SU-DHL-6 (cell line): Measurements from ENCODE around the gene CPB2.

Experiments used
- H2AFZ ChIP-seq: fragments of 200-600 bp; sonication (generic); 2 replicates; pipeline ENCODE4 v1.6.1; 2014; ENCODE audit warnings: low read depth, mild to moderate bottlenecking, moderate library complexity, mixed read lengths, antibody characterized with exemption, low read length; ENCODE audit not compliant: severe bottlenecking
- H3F3A ChIP-seq: fragments of 200-600 bp; shearing (Covaris generic); 2 replicates; pipeline ENCODE4 v1.6.0; 2016; ENCODE audit warnings: antibody characterized with exemption, mild to moderate bottlenecking; ENCODE audit not compliant: insufficient read depth
- H3K27ac ChIP-seq: fragments of 200-600 bp; sonication (generic); 2 replicates; pipeline ENCODE4 v1.5.1; 2016; ENCODE audit warnings: low read depth, mild to moderate bottlenecking, low read length, moderate library complexity, mixed read lengths
- H3K27me3 ChIP-seq: fragments of 200-600 bp; sonication (generic), shearing (Covaris generic); 2 replicates; pipeline ENCODE4 v1.6.0; 2014; ENCODE audit warnings: mild to moderate bottlenecking, low read length
- H3K36me3 ChIP-seq: fragments of 200-600 bp; sonication (generic); 2 replicates; pipeline ENCODE4 v1.6.1; 2014; ENCODE audit warnings: mild to moderate bottlenecking, low read length, mixed read lengths
- H3K4me2 ChIP-seq: fragments of 300-600, 200-600 bp; shearing (Covaris generic), sonication (generic); 2 replicates; pipeline ENCODE4 v1.6.0; 2014; ENCODE audit warnings: low read length, low read depth, mild to moderate bottlenecking; ENCODE audit not compliant: poor library complexity, severe bottlenecking
- H3K4me3 ChIP-seq: fragments of 200-600 bp; sonication (generic); 2 replicates; pipeline ENCODE4 v1.5.1; 2014; ENCODE audit warnings: antibody characterized with exemption, low read length, mild to moderate bottlenecking, mixed read lengths; ENCODE audit not compliant: insufficient read depth, poor library complexity, severe bottlenecking
- H3K79me2 ChIP-seq: fragments of 200-600 bp; sonication (generic); 2 replicates; pipeline ENCODE4 v1.6.1; 2014; ENCODE audit warnings: mild to moderate bottlenecking, low read length, moderate library complexity; ENCODE audit not compliant: insufficient read depth
- H3K9ac ChIP-seq: fragments of 200-600 bp; sonication (generic); 2 replicates; pipeline ENCODE4 v1.7.0; 2014; ENCODE audit warnings: mild to moderate bottlenecking, low read length
- H3K9me2 ChIP-seq: fragments of 200-600 bp; sonication (generic); replicated peaks from 2 replicates; pipeline ENCODE4 v1.6.1; 2014; ENCODE audit warnings: low read length; ENCODE audit not compliant: insufficient read depth
- H3K9me3 ChIP-seq: fragments of 200-600 bp; sonication (generic); 2 replicates; pipeline ENCODE4 v1.6.1; 2014; ENCODE audit warnings: low read length, mixed read lengths; ENCODE audit not compliant: insufficient read depth
- H4K20me1 ChIP-seq: fragments of 200-600 bp; sonication (generic); 2 replicates; pipeline ENCODE4 v1.6.1; 2014; ENCODE audit warnings: low read depth, mild to moderate bottlenecking, antibody characterized with exemption, low read length, moderate library complexity, mixed read lengths
- CTCF ChIP-seq: fragments of 200-600 bp; sonication (generic); IDR thresholded peaks from one replicate; pipeline ENCODE4 v1.5.1; 2017; ENCODE audit warnings: antibody characterized with exemption, mild to moderate bottlenecking, low read length, moderate library complexity; ENCODE audit not compliant: insufficient read depth, poor library complexity, severe bottlenecking
- EZH2phosphoT487 ChIP-seq: fragments of 200-600 bp; sonication (generic), shearing (Covaris generic); conservative IDR thresholded peaks from 2 replicates; pipeline ENCODE4 v1.6.1; 2018; ENCODE audit warnings: mild to moderate bottlenecking, antibody characterized with exemption, low read length, moderate library complexity, mixed read lengths

The CPB2 gene

GRCh38 chr13:46087481-46087880 lies 17.4 kb downstream of the CPB2 start:
- Histone ChIP-seq H3K9me2 (no peaks in the 10 kb centered on the region), H3F3A (no peaks in the 10 kb centered on the region), H3K9me3 (no peaks in the 10 kb centered on the region), H3K4me2 (no peak overlapping the region), H3K79me2 (no peaks in the 10 kb centered on the region), H3K27me3 (no peaks in the 10 kb centered on the region), H2AFZ (no peak overlapping the region), H3K9ac (no peak overlapping the region), H3K27ac (no peak overlapping the region), H3K36me3 (no peaks in the 10 kb centered on the region), H4K20me1 (no peaks in the 10 kb centered on the region), H3K4me3 (no peak overlapping the region)
- TF ChIP-seq EZH2phosphoT487: no peak
- no peak for TF ChIP-seq CTCF

GRCh38 chr13:46086985-46087384 lies 17.8 kb downstream of the CPB2 start:
- H3F3A ChIP-seq: no peaks in the 10 kb centered on the region
- H3K4me3 ChIP-seq: no peak overlapping the region
- H3K9ac ChIP-seq: no peak overlapping the region
- no peak overlapping the region for H2AFZ ChIP-seq
- H3K27ac ChIP-seq: no peak overlapping the region
- TF ChIP-seq CTCF: no peak
- no peak for TF ChIP-seq EZH2phosphoT487
- no peaks in the 10 kb centered on the region for H3K27me3 ChIP-seq
- no peaks in the 10 kb centered on the region for H4K20me1 ChIP-seq
- no peaks in the 10 kb centered on the region for H3K9me3 ChIP-seq
- no peaks in the 10 kb centered on the region for H3K36me3 ChIP-seq
- H3K4me2 ChIP-seq: no peak overlapping the region
- no peaks in the 10 kb centered on the region for H3K9me2 ChIP-seq
- H3K79me2 ChIP-seq: no peaks in the 10 kb centered on the region

- no peak overlapping the region for H3K9ac ChIP-seq
- H3K4me3 ChIP-seq: no peak overlapping the region
- no peaks in the 10 kb centered on the region for H3K27me3 ChIP-seq
- H3K9me3 ChIP-seq: no peaks in the 10 kb centered on the region
- no peaks in the 10 kb centered on the region for H3K36me3 ChIP-seq
- no peaks in the 10 kb centered on the region for H3F3A ChIP-seq
- no peak overlapping the region for H3K27ac ChIP-seq
- TF ChIP-seq EZH2phosphoT487 (no peak), CTCF (no peak)
- no peaks in the 10 kb centered on the region for H3K79me2 ChIP-seq
- no peak overlapping the region for H2AFZ ChIP-seq
- H3K4me2 ChIP-seq: no peak overlapping the region
- H3K9me2 ChIP-seq: no peaks in the 10 kb centered on the region
- no peaks in the 10 kb centered on the region for H4K20me1 ChIP-seq
These were observed 18.4 kb downstream of the CPB2 start for GRCh38 chr13:46086421-46086922.
